NK-92 (cell line): Measurements from ENCODE around the gene DPY19L1.
"Not testable (repeated sequence)": the region's sequence is repeated elsewhere in the genome, so short reads cannot be mapped to it uniquely, and the experiment has no call there.

Source experiments
- DNase-seq: peaks from one replicate; lab custom pipeline; 2025; ENCODE audit not compliant: unreplicated experiment; lab: John Stamatoyannopoulos, UW

The DPY19L1 gene

DNA sequence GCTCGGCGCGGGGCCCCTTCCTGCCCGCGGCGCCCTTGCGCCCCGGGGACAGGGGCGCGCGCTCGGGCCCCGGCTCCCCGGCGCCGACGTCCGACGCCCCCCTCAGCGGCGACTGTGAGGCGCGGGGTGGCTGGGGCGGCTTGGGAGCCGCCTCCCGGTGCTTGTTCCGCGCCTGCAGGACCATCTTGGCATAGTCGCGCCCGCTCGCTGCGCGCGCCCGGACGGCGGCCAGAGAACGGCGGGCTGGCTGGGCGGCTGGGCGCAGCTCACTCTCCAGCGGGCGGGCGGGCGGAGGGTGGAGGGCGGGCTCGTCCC, at the start of gene DPY19L1:
DPY19L1 (minus strand) TSS at position 275 of the 315 bp plus-strand sequence; CDS start at position 184, 91 bp downstream.
- DNase-seq: no peak

DNA sequence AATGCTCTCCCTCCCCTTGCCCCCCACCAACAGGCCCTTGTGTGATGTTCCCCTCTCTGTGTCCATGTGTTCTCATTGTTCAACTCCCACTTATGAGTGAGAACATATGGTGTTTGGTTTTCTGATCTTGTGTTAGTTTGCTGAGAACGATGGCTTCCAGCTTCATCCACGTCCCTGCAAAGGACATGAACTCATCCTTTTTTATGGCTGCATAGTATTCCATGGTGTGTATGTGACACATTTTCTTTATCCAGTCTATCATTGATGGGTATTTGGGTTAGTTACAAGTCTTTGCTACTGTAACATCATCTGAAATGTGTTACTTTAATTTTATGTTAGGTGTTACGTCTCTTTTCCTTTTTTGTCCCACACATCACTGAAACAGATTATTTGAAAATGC, 42.2 kb upstream of the DPY19L1 start:
- DNase-seq: not testable (repeated sequence)

GRCh38 chr7:35074008-35074407, 36.7 kb upstream of the DPY19L1 start:
- not testable (repeated sequence) for DNase-seq

DNA sequence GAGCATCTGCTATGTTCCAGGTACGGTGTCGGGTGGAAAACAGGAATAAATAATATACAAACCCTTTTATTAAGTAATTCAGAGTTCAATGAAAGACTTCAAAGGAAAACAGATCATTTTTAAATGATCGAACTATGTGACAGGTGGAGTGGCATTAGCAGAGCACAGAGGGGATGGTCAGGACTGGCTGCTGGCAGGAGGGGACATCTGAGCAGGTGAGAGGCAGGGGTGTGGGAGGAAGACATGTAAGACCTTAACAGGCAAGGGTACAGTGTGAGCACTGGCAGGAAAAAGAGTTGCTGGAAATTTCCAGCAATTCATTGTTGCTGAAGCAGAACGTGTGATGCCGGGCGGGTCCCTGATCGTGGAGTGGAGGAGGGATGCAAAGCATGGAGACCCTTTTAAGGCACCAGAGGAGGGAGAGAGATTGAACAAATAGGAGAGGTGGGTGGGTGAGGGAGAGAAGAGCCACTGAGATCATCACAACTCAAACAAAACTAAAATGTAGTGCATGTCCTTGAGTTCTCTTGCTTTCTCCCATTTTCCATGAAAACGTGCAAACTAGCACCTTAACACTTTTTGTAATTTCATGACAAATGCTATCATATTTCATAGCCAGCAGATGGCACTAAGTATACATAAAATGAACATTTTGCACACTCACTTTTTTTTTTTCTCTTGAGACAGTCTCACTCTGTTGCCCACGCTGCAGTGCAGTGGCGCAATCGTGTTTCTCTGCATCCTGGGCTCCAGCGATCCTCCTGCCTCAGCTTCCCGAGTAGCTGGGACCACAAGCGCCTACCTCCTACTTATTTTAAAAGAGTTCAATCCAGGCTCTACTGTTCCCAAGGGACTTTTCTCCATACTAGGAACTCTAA, 35.9 kb upstream of the DPY19L1 start:
- DNase-seq: not testable (repeated sequence)

DNA sequence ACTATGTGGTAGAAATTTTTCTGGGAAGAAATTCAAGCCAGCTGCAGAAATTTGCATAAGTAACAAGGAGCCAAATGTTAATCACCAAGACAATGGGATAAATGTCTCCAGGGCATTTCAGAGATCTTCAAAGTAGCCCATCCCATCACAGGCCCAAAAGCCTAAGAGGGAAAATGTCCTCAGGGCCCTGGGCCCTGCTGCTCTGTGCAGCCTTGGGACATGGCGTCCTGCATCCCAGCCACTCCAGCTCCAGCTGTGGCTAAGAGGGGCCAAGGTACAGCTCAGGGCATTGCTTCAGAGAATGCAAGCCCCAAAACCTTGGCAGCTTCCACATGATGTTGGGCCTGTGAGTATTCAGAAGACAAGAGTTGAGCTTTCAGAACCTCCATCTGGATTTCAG, 31.8 kb upstream of the DPY19L1 start:
- not testable (repeated sequence) for DNase-seq

- not testable (repeated sequence) for DNase-seq
These were observed 28.1 kb upstream of the DPY19L1 start for GRCh38 chr7:35065382-35065781.

DNA sequence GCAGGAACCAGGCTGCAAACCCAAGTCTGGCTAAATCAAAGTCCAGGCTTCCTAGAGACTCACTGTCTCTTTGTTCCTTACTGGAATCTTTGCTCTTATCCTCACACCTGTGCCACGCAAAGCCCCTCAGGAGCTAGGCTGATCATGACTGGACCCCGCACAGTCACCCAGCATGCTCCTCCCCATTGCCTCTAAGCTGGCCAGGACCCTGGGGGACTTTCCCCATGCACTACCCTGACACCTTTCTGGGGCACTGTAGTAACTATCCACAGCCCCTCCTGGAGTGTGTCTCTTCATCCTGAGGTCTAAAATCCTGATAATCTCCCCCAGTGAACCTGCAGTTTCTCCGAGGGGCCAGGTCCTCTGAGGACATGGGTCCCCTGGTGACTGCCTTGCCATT, 21.3 kb upstream of the DPY19L1 start:
- not testable (repeated sequence) for DNase-seq

DNA sequence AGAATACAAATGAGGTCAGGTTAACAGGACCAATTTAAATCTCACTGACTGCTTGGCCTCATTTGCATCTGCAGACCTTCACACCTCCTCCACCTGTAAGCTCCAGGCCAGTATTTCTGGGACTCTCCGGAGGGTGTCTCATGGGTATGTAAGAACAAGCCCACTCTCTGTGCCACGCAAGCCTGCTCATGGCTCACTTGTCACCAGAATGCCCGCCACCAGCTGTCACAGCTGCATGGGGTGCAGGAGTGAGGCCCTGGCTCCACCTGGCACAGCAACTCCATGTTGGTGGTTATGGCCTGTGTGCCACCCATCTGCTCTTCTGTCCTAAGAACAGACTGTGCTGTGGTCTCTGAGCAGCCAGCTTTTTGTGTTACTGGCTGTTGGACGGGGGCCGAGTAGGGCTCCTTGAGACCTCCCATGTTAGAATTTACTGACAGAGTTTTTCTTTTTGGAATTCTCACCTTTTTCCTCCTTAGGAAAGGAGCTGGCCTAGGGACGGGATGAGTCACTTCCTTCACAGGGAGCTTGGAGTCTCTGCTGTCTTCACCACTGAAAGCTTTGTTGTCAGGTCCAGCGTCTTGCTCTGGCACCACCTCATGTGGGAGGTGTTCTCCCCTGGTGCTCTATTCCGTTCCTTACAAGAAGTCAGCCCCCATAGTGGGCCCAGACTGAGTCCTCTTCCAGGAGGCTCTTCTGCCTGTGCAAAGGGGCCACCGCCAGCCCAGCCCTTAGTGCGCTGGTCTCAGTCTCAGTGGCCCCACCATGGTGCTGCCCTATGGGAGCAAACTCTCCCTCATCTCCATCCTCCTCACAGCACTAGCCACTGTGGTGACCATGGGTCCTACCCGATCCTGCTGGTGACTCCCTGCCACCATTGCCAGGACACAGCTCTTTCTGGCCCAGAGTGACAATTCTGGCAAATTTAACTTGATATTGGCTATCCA, 20.5 kb upstream of the DPY19L1 start:
- DNase-seq: not testable (repeated sequence)

DNA sequence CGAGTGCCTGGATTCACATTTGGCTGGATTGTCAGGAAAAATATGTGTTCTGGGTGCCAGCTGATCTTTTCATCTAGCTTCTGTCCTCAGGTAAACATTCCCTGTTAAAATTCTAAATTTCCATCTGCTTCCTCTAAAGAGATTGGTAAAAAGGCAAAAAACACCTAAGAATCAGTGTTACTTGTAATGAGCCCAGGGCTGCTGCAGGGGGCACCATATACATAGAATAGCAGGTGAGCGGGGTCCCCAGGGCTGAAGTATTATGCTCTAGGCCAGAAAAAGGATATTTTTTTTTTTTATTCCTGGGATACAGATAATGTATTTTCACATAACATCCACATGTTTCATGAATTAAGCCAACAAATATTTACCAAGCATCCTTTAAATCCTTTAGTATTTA, 18.4 kb upstream of the DPY19L1 start:
- not testable (repeated sequence) for DNase-seq

DNA sequence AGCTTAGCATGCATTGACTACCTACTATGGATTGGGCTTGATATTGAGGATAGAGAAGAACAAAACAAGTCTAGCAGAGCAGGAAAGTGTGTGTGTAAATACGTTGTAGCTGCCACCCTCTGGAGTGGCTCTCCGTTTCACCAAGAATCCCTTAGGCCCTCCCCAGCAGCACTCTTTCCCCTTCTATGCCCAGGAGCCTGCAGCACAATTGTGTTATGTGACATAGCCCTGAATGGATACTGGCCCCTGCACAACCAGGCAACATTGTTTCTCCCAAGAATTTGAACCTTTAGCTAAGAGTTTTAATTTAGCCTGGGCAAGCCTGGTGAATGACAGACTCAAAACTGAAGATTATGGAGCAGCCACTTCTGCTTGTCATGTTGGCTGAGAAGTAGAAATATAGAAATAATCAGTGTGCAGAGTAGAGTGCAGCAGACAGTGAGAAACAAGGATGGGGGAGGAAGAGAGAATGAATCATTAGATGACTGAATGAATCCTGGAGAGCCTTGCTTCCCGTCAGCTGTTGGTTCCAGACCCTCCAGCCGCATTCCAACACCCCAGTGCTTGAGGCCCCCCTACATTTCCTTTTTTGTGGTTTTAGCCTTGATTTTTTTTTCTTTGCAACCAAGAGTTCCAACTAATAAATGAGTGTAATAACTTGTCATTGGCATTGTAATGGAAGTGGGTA, 16.3 kb upstream of the DPY19L1 start:
- DNase-seq: not testable (repeated sequence)

GRCh38 chr7:35048390-35048789, 11.1 kb upstream of the DPY19L1 start:
- not testable (repeated sequence) for DNase-seq

- DNase-seq: not testable (repeated sequence)
These were observed 10.6 kb upstream of the DPY19L1 start for GRCh38 chr7:35047912-35048305.

GRCh38 chr7:35047263-35047911, 10.1 kb upstream of the DPY19L1 start:
- DNase-seq: not testable (repeated sequence)

GRCh38 chr7:35043301-35043700, 6.0 kb upstream of the DPY19L1 start:
- not testable (repeated sequence) for DNase-seq

GRCh38 chr7:35040906-35041305, 3.6 kb upstream of the DPY19L1 start:
- no peak for DNase-seq

- DNase-seq: no peak
These were observed 2.1 kb upstream of the DPY19L1 start for GRCh38 chr7:35039343-35039742.

GRCh38 chr7:35038354-35038753, 1.1 kb upstream of the DPY19L1 start:
- no peak for DNase-seq

GRCh38 chr7:35037526-35038341, 449 bp upstream of the DPY19L1 start:
- DNase-seq: peak; percentile 28

DNA sequence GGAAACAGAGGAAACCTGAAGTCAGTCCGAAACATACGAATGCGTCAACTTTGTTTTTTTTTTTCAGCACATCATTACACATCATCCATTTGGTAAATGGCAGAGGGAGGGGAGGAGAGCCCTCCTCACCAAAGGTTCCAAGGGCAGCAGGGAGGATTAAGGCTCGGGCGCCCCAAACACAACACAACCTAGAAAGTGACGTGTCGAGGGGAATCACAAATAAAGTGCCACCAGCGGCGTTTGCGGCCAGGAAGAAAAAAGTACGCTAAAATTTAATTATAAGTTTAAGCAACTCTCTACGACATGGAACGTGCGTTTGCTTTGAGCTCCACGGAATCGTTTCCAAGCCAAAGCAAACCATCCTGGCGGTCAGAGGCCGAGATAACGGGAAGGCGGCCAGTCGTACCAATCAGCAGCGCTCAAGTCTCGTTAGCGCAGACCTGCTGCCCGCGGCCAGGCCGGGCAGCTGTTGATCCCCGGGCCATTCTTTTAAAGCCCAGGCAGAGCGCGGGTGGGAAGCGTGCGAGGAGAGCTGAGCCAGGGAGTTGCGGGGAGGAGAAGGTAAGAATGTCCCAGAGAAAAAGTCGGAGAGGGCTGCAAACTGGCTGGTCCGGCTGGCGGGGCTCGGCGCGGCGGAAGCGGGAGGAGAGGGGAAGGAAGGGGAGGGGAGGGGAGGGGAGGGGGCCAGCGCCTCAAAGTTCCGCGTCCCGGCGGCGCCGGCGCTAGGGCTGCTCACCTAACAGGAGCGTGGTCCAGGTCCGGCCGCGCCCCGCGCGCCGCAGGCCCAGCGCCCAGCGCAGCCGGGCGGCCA, 719 bp downstream of the DPY19L1 start:
- DNase-seq: no peak
